Stimulated activated CD8-positive, alpha-beta memory T cell treated with anti-CD3 and anti-CD28 coated beads, Interleukin-12 subunit alpha, Interleukin-12 subunit beta, amount 100 ng/mL, for 4 hours (primary cell): ENCODE data around the gene GIGYF2.
A peak's percentile ranks its signal among the peaks of the same experiment; 100 is the strongest.
"Not testable (repeated sequence)": the region's sequence is repeated elsewhere in the genome, so short reads cannot be mapped to it uniquely, and the experiment has no call there.

ENCODE experiments used
- DNase-seq: peaks from one replicate; pipeline ENCODE4 v3.0.0-alpha.2; 2020; ENCODE audit warnings: low read depth

Gene GIGYF2, protein sequence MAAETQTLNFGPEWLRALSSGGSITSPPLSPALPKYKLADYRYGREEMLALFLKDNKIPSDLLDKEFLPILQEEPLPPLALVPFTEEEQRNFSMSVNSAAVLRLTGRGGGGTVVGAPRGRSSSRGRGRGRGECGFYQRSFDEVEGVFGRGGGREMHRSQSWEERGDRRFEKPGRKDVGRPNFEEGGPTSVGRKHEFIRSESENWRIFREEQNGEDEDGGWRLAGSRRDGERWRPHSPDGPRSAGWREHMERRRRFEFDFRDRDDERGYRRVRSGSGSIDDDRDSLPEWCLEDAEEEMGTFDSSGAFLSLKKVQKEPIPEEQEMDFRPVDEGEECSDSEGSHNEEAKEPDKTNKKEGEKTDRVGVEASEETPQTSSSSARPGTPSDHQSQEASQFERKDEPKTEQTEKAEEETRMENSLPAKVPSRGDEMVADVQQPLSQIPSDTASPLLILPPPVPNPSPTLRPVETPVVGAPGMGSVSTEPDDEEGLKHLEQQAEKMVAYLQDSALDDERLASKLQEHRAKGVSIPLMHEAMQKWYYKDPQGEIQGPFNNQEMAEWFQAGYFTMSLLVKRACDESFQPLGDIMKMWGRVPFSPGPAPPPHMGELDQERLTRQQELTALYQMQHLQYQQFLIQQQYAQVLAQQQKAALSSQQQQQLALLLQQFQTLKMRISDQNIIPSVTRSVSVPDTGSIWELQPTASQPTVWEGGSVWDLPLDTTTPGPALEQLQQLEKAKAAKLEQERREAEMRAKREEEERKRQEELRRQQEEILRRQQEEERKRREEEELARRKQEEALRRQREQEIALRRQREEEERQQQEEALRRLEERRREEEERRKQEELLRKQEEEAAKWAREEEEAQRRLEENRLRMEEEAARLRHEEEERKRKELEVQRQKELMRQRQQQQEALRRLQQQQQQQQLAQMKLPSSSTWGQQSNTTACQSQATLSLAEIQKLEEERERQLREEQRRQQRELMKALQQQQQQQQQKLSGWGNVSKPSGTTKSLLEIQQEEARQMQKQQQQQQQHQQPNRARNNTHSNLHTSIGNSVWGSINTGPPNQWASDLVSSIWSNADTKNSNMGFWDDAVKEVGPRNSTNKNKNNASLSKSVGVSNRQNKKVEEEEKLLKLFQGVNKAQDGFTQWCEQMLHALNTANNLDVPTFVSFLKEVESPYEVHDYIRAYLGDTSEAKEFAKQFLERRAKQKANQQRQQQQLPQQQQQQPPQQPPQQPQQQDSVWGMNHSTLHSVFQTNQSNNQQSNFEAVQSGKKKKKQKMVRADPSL (N-terminal part only)

GRCh38 chr2:232697059-232697806 is at the start of gene GIGYF2:
Gene GIGYF2, plus strand, starts transcription at chr2:232697331. Its CDS starts 37,867 bp downstream, at chr2:232735198.
- DNase-seq = peak; percentile 86

DNA sequence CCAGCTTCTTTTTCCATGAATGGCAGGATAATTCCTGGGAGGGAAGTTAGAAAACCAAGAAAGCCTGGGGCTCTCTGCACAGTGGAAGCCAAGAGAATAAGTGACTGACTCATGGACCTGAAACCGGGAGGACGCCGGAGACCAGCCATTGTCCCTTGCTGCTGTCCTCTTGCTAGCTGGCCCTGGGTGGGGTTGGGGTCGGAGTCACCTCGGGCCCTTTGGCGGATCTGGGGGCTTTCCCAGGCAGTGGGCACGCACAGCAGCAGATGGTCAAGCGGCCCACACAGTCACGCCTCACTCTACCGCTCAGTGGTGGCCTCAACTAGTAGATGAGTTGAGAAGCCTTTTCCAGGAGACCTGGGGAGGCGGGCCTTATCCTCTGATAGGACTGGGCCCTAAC is 48.1 kb upstream of the GIGYF2 start:
- DNase-seq = no peak

- DNase-seq = no peak
Observed at GRCh38 chr2:232652505-232652851, 44.7 kb upstream of the GIGYF2 start.

DNA sequence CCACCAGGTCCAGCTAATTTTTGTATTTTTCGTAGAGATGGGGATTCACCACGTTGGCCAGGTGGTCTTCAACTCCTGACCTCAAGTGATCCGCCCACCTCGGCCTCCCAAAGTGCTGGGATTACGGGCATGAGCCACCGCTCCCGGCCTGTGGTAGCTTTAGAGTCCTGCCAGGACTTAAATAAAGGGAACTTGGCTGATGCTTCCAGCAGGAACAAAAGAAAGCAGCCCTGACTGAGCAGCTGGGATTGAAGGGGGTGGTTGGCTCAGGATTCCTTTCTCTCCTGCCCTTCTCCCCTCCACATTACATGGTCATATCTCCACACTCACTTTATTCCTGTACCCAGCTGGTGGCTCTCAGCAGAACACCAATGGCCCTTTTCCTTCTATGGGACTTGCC is 43.7 kb upstream of the GIGYF2 start:
- DNase-seq = no peak

DNA sequence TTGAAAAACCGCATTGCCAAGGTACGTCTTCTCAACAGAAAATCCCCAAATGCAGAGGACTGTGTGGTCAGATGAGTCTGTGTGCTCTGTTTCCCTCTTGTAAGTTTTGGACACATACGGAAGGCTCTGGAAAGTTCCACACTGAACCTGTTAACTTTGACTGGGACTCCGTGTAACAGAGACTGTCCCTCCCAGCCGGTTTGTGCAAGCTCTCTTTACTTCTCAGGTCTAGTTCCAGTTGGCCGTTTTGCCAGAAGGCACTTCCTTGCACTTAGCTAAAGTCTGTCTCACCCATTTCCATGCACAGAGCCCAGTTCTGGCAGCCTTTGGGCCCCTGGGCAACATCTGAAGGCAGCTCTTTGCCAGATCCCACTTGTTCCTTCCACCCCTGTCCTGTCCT is 41.7 kb upstream of the GIGYF2 start:
- no peak for DNase-seq

GRCh38 chr2:232658217-232658785 is 38.8 kb upstream of the GIGYF2 start:
- DNase-seq = no peak

DNA sequence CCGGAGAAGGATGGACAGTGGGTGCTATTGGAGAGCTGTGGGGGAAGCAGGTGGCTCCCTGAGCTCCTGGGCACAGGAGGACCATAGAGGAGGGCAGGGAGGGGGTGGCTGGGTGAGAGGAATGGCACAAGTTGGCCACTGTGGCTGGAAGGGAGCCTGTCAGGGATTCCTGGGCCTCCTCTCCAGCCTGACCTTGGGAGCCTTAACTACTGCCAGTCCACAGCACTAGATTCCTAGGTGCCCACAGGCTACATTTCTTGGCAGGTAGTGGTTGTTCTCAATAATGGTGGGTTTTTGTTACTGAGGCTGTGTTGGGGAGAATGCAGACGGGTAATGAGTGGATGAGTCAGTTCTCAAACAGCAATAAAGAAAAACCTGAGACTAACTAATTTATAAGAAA is 37.8 kb upstream of the GIGYF2 start:
- no peak for DNase-seq

DNA sequence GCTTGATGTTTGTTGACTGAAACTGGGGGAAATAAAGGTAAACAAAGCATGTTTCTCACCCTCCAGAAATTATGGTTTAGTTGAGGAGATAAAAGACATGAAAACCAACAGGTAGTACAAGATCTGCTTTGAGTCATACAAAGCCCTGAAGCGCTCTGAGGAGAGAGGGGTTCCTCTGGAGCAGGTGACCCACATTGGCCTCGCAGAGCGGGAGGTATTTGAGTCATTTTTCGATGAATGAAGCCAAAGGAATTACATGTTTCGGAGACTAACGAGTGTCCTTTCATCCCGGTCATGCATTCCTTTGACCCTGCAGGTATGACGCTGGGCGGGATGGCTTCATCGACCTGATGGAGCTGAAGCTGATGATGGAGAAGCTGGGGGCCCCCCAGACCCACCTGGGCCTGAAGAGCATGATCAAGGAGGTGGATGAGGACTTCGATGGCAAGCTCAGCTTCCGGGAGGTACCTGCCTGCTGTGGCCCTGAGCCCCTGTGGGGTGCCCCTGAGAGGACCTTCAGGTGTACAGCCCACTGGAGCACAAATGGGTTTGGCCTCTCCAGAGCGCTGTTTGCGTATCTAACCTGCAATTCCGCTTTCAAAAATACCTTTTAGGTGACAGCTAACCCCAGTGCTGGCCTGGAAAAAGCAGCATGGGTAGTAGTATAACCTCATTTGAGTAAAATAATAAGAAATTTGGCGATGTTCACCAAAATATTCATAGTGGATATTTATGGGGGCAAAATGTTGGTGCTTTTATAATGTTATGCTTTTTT is 34.5 kb upstream of the GIGYF2 start:
- no peak for DNase-seq

DNA sequence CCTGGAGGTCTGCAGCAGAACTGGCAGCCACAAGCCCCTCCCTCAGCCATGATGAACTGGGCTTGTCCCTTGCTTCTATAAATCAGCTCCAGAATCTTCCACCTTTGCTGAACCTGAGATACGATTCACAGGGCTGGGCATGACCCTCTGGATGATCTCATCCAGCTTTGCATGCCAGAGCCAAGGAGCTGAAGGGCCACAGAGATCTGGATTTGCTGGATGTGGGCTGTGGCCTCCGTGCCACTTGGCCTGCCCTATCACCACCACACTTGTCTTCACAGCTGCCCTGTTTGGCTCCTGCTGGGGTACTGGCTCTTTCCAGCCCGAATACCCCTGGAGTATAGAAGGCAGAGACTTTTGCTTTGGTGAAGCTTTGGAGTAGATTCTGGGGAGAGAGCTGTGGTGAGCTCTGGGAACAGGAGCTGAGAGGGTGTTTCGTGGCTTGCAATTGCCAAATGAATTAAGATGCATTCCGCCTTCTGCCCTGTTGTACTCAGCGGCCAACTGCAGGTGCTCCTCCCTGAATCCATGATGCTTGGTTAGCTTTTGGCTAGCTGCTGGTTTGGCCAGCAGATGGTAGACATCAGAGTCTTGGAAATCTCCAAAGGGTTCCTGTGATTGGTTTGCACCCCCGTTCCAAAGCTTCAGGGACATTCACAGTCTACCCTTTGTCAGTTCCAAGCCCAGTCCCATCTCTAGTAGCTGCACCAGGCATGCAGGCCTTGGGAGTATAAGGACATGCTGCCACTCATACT is 30.9 kb upstream of the GIGYF2 start:
- no peak for DNase-seq

- no peak for DNase-seq
Observed at GRCh38 chr2:232667989-232668583, 29.0 kb upstream of the GIGYF2 start.

GRCh38 chr2:232668805-232669444 is 28.2 kb upstream of the GIGYF2 start:
- DNase-seq = no peak

DNA sequence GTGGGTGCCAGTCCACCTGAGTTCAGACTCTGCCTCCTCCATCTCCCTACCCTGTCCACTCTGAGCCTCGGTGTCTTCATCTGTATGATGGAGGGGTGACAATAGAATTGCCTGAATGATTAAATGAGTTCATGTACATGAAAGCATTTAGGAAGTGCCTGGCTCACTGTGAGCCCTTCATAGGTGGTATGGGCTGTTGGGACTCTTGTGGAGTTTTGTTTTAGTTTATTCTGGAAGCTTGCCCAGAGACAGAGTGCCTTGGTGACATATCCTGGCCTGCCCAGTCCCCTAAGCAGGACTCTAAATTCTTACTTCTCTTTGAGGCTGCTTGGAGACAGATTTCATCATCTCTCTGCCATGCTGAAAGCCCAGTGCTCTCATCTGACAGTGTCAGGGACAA is 24.5 kb upstream of the GIGYF2 start:
- no peak for DNase-seq

- no peak for DNase-seq
Observed at GRCh38 chr2:232674491-232674890, 22.6 kb upstream of the GIGYF2 start.

- DNase-seq = no peak
Observed at GRCh38 chr2:232675381-232675780, 21.8 kb upstream of the GIGYF2 start.

- DNase-seq = no peak
Observed at GRCh38 chr2:232680006-232680405, 17.1 kb upstream of the GIGYF2 start.

DNA sequence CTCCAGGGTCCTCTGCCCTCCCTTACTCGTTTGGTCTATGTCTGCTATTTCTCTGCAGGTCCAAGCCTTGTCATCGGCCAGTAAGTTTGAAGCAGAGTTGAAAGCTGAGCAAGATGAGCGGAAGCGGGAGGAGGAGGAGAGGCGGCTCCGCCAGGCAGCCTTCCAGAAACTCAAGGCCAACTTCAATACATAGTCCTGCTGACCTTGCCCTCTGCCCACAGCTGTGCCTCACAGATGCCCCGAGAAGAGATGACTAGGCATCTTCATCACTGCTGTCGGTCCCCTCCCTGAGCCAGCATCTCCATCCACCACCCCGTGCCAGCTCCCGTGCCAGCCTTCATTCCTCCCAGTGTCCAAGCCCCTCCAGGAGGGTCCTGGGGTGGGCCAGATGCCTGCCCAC is 15.6 kb upstream of the GIGYF2 start:
- no peak for DNase-seq

GRCh38 chr2:232683368-232683767 is 13.8 kb upstream of the GIGYF2 start:
- DNase-seq = no peak

GRCh38 chr2:232685391-232685790 is 11.7 kb upstream of the GIGYF2 start:
- DNase-seq = not testable (repeated sequence)
